H54 (cell line): ENCODE measurements around the gene TRAF3IP3.

Source experiments
- DNase-seq: peaks from one replicate; pipeline ENCODE4 v3.0.0; 2011; ENCODE audit warnings: low spot score, mixed read lengths; ENCODE audit not compliant: insufficient read length
- FAIRE-seq: peaks from 3 replicates; lab custom pipeline; 2011; peaks lifted over from hg19 to GRCh38; lab: Jason Lieb, UNC
- POLR2A ChIP-seq: IDR thresholded peaks from 2 replicates; pipeline ENCODE4 v1.6.1; 2011; ENCODE audit warnings: low read depth, mild to moderate bottlenecking, low read length

Gene TRAF3IP3

GRCh38 chr1:209723756-209724693 lies 31.8 kb upstream of the TRAF3IP3 start:
- no peak for DNase-seq
- no peak for TF ChIP-seq POLR2A
- FAIRE-seq, result no peak

- FAIRE-seq, result no peak
- no peak for TF ChIP-seq POLR2A
- no peak for DNase-seq
Observed at GRCh38 chr1:209727286-209727685, 28.6 kb upstream of the TRAF3IP3 start.

DNA sequence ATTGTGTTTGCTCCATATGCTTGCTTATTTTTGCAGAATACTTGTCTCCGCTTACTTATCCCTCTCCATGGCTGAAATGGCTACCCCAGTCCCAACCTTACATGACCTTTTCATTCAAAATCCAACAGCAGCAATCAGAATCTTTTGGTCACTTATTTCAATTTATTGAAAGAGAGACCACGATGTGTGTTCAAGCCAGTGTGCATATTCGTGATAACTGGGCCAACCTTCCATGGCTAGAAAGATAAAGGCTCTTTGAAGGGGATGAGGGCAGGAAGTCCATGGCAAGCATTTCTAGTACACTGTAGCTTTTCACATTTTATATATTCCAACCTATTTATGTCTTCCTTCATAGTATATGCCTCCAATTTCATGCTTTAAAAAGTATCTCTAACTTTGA lies 28.1 kb upstream of the TRAF3IP3 start:
- TF ChIP-seq POLR2A, result no peak
- no peak for DNase-seq
- FAIRE-seq, result no peak

DNA sequence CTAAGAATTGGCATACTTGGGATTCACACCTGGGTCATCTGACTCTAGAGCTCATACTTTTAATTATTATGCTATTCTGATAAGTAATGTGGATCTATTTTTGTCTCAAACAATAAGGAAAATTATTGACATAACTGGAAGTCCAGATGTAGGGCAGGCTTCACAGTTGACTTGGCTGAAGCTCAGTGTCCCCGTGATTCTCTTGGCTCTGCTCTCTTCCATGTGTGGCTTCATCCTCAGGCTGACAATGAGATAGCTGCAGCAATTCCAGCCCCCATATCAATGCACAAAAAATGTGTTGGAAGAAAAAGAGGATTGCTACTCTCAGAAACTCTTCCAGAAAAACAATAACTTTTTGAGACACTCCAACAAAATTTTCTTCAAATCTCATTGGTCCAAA lies 27.4 kb upstream of the TRAF3IP3 start:
- FAIRE-seq, result no peak
- DNase-seq, result no peak
- no peak for TF ChIP-seq POLR2A

- no peak for TF ChIP-seq POLR2A
- DNase-seq (no peak), FAIRE-seq (no peak)
Observed at GRCh38 chr1:209729436-209729835, 26.4 kb upstream of the TRAF3IP3 start.

- DNase-seq (no peak), FAIRE-seq (no peak)
- TF ChIP-seq POLR2A, result no peak
Observed at GRCh38 chr1:209732725-209733124, 23.1 kb upstream of the TRAF3IP3 start.

DNA sequence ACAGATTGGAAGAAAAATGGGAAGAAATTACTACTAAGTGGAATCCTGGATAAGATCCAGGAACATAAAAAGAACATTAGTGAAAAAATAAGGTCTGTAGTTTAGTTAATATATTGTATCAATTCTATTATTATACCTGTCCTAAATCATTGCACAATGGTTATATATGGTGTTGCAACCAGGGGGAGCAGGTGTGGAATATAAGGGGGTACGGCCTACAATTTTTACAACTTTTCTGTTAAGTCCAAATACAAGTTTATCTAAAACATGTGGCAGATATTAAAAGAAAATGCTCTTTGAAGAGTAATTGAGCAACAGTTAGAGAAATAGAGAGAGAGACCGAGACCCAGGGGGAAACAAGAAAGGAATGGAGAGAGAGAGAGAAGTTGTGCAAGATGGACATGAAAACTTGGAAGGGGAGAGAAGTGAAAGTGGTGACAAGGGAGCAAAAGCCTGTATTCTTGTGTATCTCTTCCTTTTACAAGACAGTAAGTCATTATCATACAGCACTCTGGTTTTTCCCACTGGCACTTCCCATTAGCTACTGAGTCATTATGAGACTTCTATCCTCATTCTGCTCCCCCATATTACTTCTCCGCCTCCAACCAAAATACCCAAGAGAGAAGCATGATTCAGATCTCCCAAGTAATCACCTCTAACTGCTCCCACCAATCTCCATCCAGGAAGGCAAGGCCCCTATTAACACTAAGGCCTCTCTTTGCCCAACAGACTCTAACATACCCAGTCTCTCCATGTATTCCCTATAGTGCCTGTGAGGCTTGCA lies 22.3 kb upstream of the TRAF3IP3 start:
- TF ChIP-seq POLR2A, result no peak
- DNase-seq (no peak), FAIRE-seq (no peak)

DNA sequence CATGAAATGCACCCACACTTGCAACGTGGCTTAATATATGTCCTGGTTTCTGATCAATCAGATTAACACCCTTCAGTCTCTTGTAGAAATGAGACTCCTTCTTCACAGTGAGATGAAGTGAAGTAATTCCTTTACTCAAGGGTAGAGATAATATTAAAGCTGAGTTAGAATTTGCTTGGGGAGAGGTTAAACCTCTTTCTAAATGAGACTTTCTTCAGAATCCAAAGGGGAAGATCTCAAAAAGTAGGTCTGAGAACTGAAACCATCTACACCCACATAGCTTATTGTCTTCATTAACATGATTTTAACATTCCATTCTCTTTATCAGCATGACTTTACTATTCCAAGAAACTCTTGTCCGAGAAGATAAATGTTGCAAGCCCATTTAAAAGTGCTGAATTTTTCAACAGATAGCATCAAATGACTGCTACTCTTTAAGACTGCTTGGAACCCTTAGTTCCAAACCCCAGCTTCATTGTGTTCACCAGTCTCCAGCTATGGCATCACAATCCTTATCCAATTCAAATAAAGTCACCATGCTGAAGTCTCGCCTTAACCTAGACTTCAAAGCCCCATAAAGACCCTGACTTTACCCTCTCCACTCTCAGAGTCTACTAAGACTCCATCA lies 19.2 kb upstream of the TRAF3IP3 start:
- no peak for FAIRE-seq
- TF ChIP-seq POLR2A, result no peak
- DNase-seq, result no peak

DNA sequence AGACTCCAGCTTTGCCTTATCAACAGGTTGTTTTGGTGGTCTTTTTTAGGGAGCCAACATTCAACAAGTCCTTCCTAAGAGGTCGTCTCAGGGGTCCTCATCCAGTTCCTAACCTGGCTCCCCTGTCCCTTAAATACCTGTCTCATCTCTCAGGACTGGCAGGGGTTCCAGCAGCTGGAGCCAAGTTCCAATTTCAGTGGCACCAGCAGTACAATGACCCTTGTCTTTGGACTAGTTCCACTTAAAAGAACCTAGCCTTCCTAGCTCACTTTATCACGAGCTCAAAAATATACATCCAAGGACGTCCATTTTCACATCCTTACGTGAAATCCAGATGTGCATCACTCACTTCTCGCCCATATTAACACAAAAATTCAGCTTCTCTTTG lies 18.7 kb upstream of the TRAF3IP3 start:
- TF ChIP-seq POLR2A, result no peak
- DNase-seq, result no peak
- no peak for FAIRE-seq

DNA sequence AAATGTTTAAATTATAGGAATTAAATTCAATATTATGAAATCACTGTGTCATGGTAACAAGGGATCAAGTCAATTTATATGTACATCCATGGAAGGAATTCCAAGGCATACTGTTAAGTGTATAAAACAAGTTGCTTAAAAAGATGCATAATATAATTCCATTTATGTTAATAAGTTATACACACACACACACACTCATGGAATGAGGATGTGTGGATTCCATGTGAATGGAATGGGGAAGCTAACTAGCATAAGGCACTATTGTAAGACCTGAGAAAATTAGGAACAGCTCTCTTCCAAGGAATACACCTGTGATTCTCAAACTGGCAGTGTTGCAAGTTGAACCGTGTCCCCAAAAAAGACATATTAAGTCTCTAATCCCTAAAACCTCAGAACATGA lies 17.6 kb upstream of the TRAF3IP3 start:
- DNase-seq (no peak), FAIRE-seq (no peak)
- TF ChIP-seq POLR2A, result no peak

GRCh38 chr1:209741193-209741592 lies 14.7 kb upstream of the TRAF3IP3 start:
- FAIRE-seq (no peak), DNase-seq (no peak)
- no peak for TF ChIP-seq POLR2A

GRCh38 chr1:209741889-209742288 lies 14.0 kb upstream of the TRAF3IP3 start:
- DNase-seq (no peak), FAIRE-seq (no peak)
- no peak for TF ChIP-seq POLR2A

GRCh38 chr1:209742409-209743144 lies 13.3 kb upstream of the TRAF3IP3 start:
- no peak for FAIRE-seq
- no peak for TF ChIP-seq POLR2A
- no peak for DNase-seq

DNA sequence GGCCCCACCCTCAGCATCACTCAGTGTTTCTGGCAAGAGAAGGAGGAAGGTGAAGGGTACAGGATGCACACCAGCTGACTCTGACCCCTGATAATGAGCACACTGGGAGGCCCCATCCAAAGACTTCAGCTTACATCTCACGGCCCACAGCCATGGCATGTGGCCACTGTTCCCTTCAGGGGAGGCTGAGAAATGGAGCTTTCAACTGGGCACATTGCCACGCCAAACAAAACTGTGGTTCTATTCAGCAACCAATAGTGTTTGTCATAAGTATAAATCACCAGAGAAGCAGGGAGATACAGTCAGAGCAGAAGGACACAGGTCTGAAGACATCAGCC lies 12.7 kb upstream of the TRAF3IP3 start:
- no peak for FAIRE-seq
- TF ChIP-seq POLR2A, result 0 out of 2 replicates have a peak, but pooled peaks have one; percentile 17
- no peak for DNase-seq
